Suprapubic skin (tissue), 4 donors: ENCODE data around the gene AUTS2. TPM values are rescaled to one million over a fixed set of nuclear protein-coding genes. Genes with fewer than 3 reads are reported as not detected.

Experiments used
- DNase-seq, 2 donors: peaks; one replicate each; pipeline ENCODE4 v3.0.0-alpha.2; 2019; ENCODE audit warnings: low spot score in 2 of 2
- H3K27ac ChIP-seq: fragments of 200-600 bp; sonication (generic); one replicate; pipeline ENCODE4 v1.5.1; 2019
- H3K27me3 ChIP-seq: fragments of 200-600 bp; sonication (generic); one replicate; pipeline ENCODE4 v1.5.1; 2019
- H3K36me3 ChIP-seq: fragments of 200-600 bp; sonication (generic); one replicate; pipeline ENCODE4 v1.5.1; 2019
- H3K4me1 ChIP-seq: fragments of 200-600 bp; sonication (generic); one replicate; pipeline ENCODE4 v1.5.1; 2019
- H3K4me3 ChIP-seq: fragments of 200-600 bp; sonication (generic); one replicate; pipeline ENCODE4 v1.5.1; 2019; ENCODE audit warnings: mild to moderate bottlenecking
- H3K9me3 ChIP-seq: fragments of 200-600 bp; sonication (generic); one replicate; pipeline ENCODE4 v1.5.1; 2019
- EP300 ChIP-seq: sonication (generic); formaldehyde crosslinking; IDR thresholded peaks from one replicate; pipeline ENCODE4 v1.6.1; 2017; ENCODE audit warnings: antibody characterized with exemption
- POLR2A ChIP-seq, 2 donors: fragments of 450-650 bp; IDR thresholded peaks; one replicate each; pipeline ENCODE4 v1.6.1; 2017; ENCODE audit warnings: antibody characterized with exemption in 2 of 2, mild to moderate bottlenecking in 2 of 2, moderate library complexity in 2 of 2
- POLR2AphosphoS5 ChIP-seq, 3 donors: sonication (generic); formaldehyde crosslinking; IDR thresholded peaks; one replicate each; pipeline ENCODE4 v1.6.1; 2017; ENCODE audit warnings: antibody characterized with exemption in 3 of 3
- WGBS: methylation state at CpG from one replicate; pipeline ENCODE4 v1.1.5; 2018; 5-methylcytosine and 5-hydroxymethylcytosine counted together
- total RNA-seq, 4 donors: library from RNA; depleted of rRNA; stranded (reverse); fragments of >200 nt; gene quantifications; one replicate each; pipeline ENCODE4 v1.1.0, GENCODE V29; 2016
- TF ChIP-seq, protein P1 (sequence below), 2 donors: fragments of 200-600 bp in 1 of 2; fragments of 450-650 bp in 1 of 2; sonication (generic) in 1 of 2; IDR thresholded peaks; one replicate each; pipeline ENCODE4 v1.5.1; 2016 to 2019; ENCODE audit warnings: antibody characterized with exemption in 2 of 2, mild to moderate bottlenecking in 1 of 2, moderate library complexity in 1 of 2

AUTS2 gene
- total RNA-seq, 4 donors from 2014 or later: 31.0 to 102 (median 56.4) TPM

GRCh38 chr7:70830426-70830825 is 1232.2 kb downstream of the AUTS2 start:
- WGBS: 87% methylated on average over 7 of the region's 7 CpGs
- no peak for TF ChIP-seq POLR2A (IDR thresholded peaks at IDR 0.05)
- TF ChIP-seq POLR2AphosphoS5 (IDR thresholded peaks at IDR 0.05): no peak
- TF ChIP-seq, protein P1, sequence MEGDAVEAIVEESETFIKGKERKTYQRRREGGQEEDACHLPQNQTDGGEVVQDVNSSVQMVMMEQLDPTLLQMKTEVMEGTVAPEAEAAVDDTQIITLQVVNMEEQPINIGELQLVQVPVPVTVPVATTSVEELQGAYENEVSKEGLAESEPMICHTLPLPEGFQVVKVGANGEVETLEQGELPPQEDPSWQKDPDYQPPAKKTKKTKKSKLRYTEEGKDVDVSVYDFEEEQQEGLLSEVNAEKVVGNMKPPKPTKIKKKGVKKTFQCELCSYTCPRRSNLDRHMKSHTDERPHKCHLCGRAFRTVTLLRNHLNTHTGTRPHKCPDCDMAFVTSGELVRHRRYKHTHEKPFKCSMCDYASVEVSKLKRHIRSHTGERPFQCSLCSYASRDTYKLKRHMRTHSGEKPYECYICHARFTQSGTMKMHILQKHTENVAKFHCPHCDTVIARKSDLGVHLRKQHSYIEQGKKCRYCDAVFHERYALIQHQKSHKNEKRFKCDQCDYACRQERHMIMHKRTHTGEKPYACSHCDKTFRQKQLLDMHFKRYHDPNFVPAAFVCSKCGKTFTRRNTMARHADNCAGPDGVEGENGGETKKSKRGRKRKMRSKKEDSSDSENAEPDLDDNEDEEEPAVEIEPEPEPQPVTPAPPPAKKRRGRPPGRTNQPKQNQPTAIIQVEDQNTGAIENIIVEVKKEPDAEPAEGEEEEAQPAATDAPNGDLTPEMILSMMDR (IDR thresholded peaks at IDR 0.05): no peak
- no peak for TF ChIP-seq EP300
- no peak for DNase-seq

DNA sequence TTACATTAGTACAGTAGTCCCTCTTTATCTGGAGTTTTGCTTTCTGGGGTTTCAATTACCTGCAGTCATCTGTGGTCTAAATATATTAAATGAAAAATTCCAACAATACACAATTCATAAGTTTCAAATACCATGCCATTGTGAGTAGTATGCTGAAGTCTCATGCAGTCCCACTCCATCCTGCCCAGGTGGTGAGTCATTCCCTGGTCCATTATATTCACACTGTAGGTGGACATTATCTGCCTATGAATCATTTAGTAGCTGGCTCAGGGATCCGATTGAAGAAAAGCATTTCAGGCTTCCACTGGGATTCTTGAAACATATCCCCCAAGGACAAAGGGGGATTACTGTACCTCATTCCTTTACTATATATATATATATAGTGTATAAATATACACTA is 1235.5 kb downstream of the AUTS2 start:
- no peaks in the 10 kb centered on the region for H3K9me3 ChIP-seq
- 61% methylated on average over 1 of the region's 1 CpG for WGBS
- no peak for DNase-seq
- H3K4me3 ChIP-seq: no peak overlapping the region
- peaks cover 24% of the 10 kb centered on the region for H3K27me3 ChIP-seq
- TF ChIP-seq POLR2A (IDR thresholded peaks at IDR 0.05) (no peak), POLR2AphosphoS5 (IDR thresholded peaks at IDR 0.05) (no peak), EP300 (no peak)
- no peak overlapping the region for H3K27ac ChIP-seq
- peaks cover 5% of the 10 kb centered on the region for H3K4me1 ChIP-seq
- no peaks in the 10 kb centered on the region for H3K36me3 ChIP-seq

More at GRCh38 chr7:70830426-70830825, 1232.2 kb downstream of the AUTS2 start:
- Histone ChIP-seq H3K4me3 (no peak overlapping the region), H3K36me3 (no peaks in the 10 kb centered on the region), H3K9me3 (no peaks in the 10 kb centered on the region), H3K4me1 (peaks cover 5% of the 10 kb centered on the region), H3K27me3 (peaks cover 16% of the 10 kb centered on the region), H3K27ac (no peak overlapping the region)

- no peaks in the 10 kb centered on the region for H3K36me3 ChIP-seq
- TF ChIP-seq, protein P1 (IDR thresholded peaks at IDR 0.05): no peak
- no peak for TF ChIP-seq POLR2AphosphoS5 (IDR thresholded peaks at IDR 0.05)
- no peak for TF ChIP-seq POLR2A (IDR thresholded peaks at IDR 0.05)
- no peak for TF ChIP-seq EP300
- WGBS: 97% methylated on average over 8 of the region's 8 CpGs
- H3K27ac ChIP-seq: no peak overlapping the region
- DNase-seq: no peak
- peaks cover 25% of the 10 kb centered on the region for H3K27me3 ChIP-seq
- no peaks in the 10 kb centered on the region for H3K9me3 ChIP-seq
- H3K4me1 ChIP-seq: peaks cover under 1% of the 10 kb centered on the region
- H3K4me3 ChIP-seq: no peak overlapping the region
Observed at GRCh38 chr7:70834424-70834823, 1236.1 kb downstream of the AUTS2 start.

- Histone ChIP-seq H3K27ac (no peak overlapping the region), H3K9me3 (no peaks in the 10 kb centered on the region), H3K36me3 (no peaks in the 10 kb centered on the region), H3K4me1 (no peaks in the 10 kb centered on the region), H3K4me3 (no peak overlapping the region), H3K27me3 (peaks cover 15% of the 10 kb centered on the region)
- DNase-seq: no peak
- WGBS: 92% methylated on average over 2 of the region's 2 CpGs
- TF ChIP-seq, protein P1 (IDR thresholded peaks at IDR 0.05): no peak
Observed at GRCh38 chr7:70835658-70836057, 1237.4 kb downstream of the AUTS2 start.

- 61% methylated on average over 1 of the region's 1 CpG for WGBS
- H3K4me3 ChIP-seq: no peak overlapping the region
- TF ChIP-seq, protein P1 (IDR thresholded peaks at IDR 0.05): no peak
- TF ChIP-seq POLR2AphosphoS5 (IDR thresholded peaks at IDR 0.05): no peak
- no peak for TF ChIP-seq EP300
- TF ChIP-seq POLR2A (IDR thresholded peaks at IDR 0.05): no peak
- H3K4me1 ChIP-seq: no peaks in the 10 kb centered on the region
- peaks cover 14% of the 10 kb centered on the region for H3K27me3 ChIP-seq
- H3K27ac ChIP-seq: no peak overlapping the region
- H3K9me3 ChIP-seq: no peaks in the 10 kb centered on the region
- no peaks in the 10 kb centered on the region for H3K36me3 ChIP-seq
- DNase-seq: no peak
Observed at GRCh38 chr7:70836279-70836678, 1238.0 kb downstream of the AUTS2 start.

DNA sequence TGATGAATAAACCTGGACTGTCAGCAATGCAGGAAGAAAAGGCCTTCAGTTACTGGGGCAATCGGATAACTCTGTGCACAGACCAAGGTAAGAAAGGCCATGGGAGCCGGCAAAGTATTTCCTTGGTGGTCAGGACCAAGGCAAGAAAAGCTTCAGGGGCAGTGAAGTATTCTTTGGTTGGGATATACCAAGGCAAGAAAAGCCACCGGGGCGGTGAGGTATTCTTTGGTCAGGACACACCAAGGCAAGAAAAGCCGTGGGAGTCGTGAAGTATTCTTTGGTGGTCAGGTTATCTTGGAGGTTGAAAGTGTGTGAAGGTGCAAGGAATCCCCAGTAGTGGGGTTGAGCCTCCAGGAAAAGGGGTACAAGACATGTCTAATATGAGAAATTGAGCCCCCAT is 1238.7 kb downstream of the AUTS2 start:
- no peak for TF ChIP-seq POLR2A (IDR thresholded peaks at IDR 0.05)
- TF ChIP-seq, protein P1 (IDR thresholded peaks at IDR 0.05): no peak
- TF ChIP-seq EP300: no peak
- TF ChIP-seq POLR2AphosphoS5 (IDR thresholded peaks at IDR 0.05): no peak
- DNase-seq: no peak
- WGBS: 96% methylated on average over 6 of the region's 6 CpGs

More for the DNA sequence above, 1238.7 kb downstream of the AUTS2 start:
- Histone ChIP-seq H3K4me1 (no peaks in the 10 kb centered on the region), H3K27ac (no peak overlapping the region), H3K36me3 (no peaks in the 10 kb centered on the region), H3K27me3 (peaks cover 14% of the 10 kb centered on the region), H3K4me3 (no peak overlapping the region), H3K9me3 (no peaks in the 10 kb centered on the region)
